ENCODE data around the gene HECTD1. TPM values are rescaled to one million over a fixed set of nuclear protein-coding genes. Genes with fewer than 3 reads are reported as not detected.

The HECTD1 gene
- polyA plus RNA-seq, 1 of the 3 experiments (the other 2 are of a cell fraction): 43.2 TPM

GRCh38 chr14:31257244-31257553, 49.6 kb upstream of the HECTD1 start:
- Histone ChIP-seq H3K9me2 (no peaks in the 10 kb centered on the region), H3K27me3 (ENCODE audit: insufficient read depth) (no peaks in the 10 kb centered on the region), H3K4me1 (ENCODE audit: control insufficient read depth in 1 of 2, insufficient read depth in 2 of 2, low read depth in 1 of 2, low read length in 1 of 2) (peaks cover 0 to 6% of the 10 kb centered on the region in 2 experiments; a peak in 1 of 4 replicates), H2AFZ (ENCODE audit: low read depth) (no peak overlapping the region), H3K4me2 (no peak overlapping the region), H3K27ac (ENCODE audit: low read depth in 2 of 2, low read length in 1 of 2) (no peak overlapping the region), H3K9ac (no peak overlapping the region), H4K20me1 (ENCODE audit: insufficient read depth) (no peaks in the 10 kb centered on the region), H3K36me3 (replicated peaks in 1 of 2; ENCODE audit: control insufficient read depth in 1 of 2, insufficient read depth in 2 of 2, low read length in 1 of 2) (no peaks in the 10 kb centered on the region), H3K4me3 (ENCODE audit: low read depth in 2 of 2, low read length in 1 of 2) (no peak overlapping the region), H3F3A (replicated peaks; ENCODE audit: insufficient read depth) (peaks cover 3% of the 10 kb centered on the region), H3K79me2 (ENCODE audit: insufficient read depth) (no peaks in the 10 kb centered on the region), H3K9me3 (no peaks in the 10 kb centered on the region)
- DNase-seq: no peak
- no peak for TF ChIP-seq EZH2phosphoT487 (IDR thresholded peaks at IDR 0.05; ENCODE audit: borderline replicate concordance, low read depth)
- TF ChIP-seq IRF3 (IDR thresholded peaks at IDR 0.05; ENCODE audit: low read depth, low read length): no peak
- no peak for TF ChIP-seq CTCF (IDR thresholded peaks at IDR 0.05)
- no peak for TF ChIP-seq CHD2 (IDR thresholded peaks at IDR 0.05; ENCODE audit: low read length, partially characterized antibody)
- TF ChIP-seq PBX3 (IDR thresholded peaks at IDR 0.05): no peak
- TF ChIP-seq RFX5 (IDR thresholded peaks at IDR 0.05; ENCODE audit: low read length): no peak
- no peak for TF ChIP-seq RXRA (IDR thresholded peaks at IDR 0.05; ENCODE audit: borderline replicate concordance, low read depth)
- TF ChIP-seq GATA2 (CRISPR knock-in tag; IDR thresholded peaks at IDR 0.05): no peak
- no peak for TF ChIP-seq FOSL2 (IDR thresholded peaks at IDR 0.05; ENCODE audit: borderline replicate concordance, low read depth)
- TF ChIP-seq YY1 (IDR thresholded peaks at IDR 0.05; ENCODE audit: low read depth): no peak
- no peak for TF ChIP-seq REST (IDR thresholded peaks at IDR 0.05; ENCODE audit: low read depth, low read length)
- TF ChIP-seq NFIC (IDR thresholded peaks at IDR 0.05; ENCODE audit: borderline replicate concordance): no peak
- no peak for TF ChIP-seq JUND (IDR thresholded peaks at IDR 0.05)
- TF ChIP-seq RAD21 (IDR thresholded peaks at IDR 0.05; ENCODE audit: low read length): no peak
- no peak for TF ChIP-seq USF1 (IDR thresholded peaks at IDR 0.05; ENCODE audit: borderline replicate concordance, low read depth)
- TF ChIP-seq ZBTB33 (IDR thresholded peaks at IDR 0.05; ENCODE audit: borderline replicate concordance, low read depth): no peak
- 93% methylated on average over 1 of the region's 1 CpG for WGBS (ENCODE audit: low lambda C conversion rate)
- POLR2A ChIA-PET: no interaction called here
- CTCF ChIA-PET: no interaction called here
